ENCODE results near the gene AKR1E2. TPM values are rescaled to one million over a fixed set of nuclear protein-coding genes. Genes with fewer than 3 reads are reported as not detected.

The AKR1E2 gene
- total and polyA plus RNA-seq, 2 of the 8 experiments (the other 6 are each of a cell fraction or from before 2014, with no cell fraction given) = 2.6 to 3.5 TPM

DNA sequence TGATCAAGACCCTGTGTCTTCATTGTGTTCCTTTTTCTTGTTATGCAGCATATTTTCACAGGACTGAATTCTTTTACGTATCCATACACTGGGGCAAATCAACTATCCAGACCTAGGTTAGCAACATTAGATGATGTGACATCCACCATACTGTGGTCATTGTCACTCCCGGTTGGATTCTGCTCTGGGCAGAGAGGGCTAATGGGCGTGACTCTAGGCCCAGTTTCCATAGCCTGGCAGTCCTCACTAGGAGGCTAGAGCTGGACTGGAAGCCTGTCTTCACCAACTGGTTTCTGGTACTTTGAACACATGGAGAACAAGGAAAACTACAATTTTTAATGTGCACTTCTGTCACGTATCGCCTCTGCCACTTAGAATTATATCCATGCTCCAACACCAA, 25.2 kb downstream of the AKR1E2 start (continued):
- TF ChIP-seq CHD7 (IDR thresholded peaks at IDR 0.05; ENCODE audit: insufficient replicate concordance, low read length) (no peak), RAD21 (IDR thresholded peaks at IDR 0.05 in 1 of 2, conservative IDR thresholded peaks at IDR 0.05 in 1 of 2; ENCODE audit: low read depth in 2 of 2, low read length in 2 of 2) (no peak), PHF8 (conservative IDR thresholded peaks at IDR 0.05; ENCODE audit: low read depth, low read length) (no peak), USF2 (IDR thresholded peaks at IDR 0.05; ENCODE audit: low read length) (no peak), CTBP2 (IDR thresholded peaks at IDR 0.05; ENCODE audit: borderline replicate concordance, insufficient read depth, insufficient read length, low read length) (no peak), ATF3 (IDR thresholded peaks at IDR 0.05; ENCODE audit: insufficient read depth, low read depth, low read length) (no peak), NANOG (IDR thresholded peaks at IDR 0.05; ENCODE audit: insufficient read depth, low read depth, low read length, poor library complexity, severe bottlenecking) (no peak), SIN3A (conservative IDR thresholded peaks at IDR 0.05 in 1 of 2, IDR thresholded peaks at IDR 0.05 in 1 of 2; ENCODE audit: low read depth in 1 of 2, low read length in 2 of 2) (no peak)
